Neural crest cell (in vitro differentiated cells): ENCODE measurements around the gene LHB. TPM values are rescaled to one million over a fixed set of nuclear protein-coding genes. Genes with fewer than 3 reads are reported as not detected.
"Not testable (repeated sequence)": the region's sequence is repeated elsewhere in the genome, so short reads cannot be mapped to it uniquely, and the experiment has no call there.

ENCODE experiments used
- DNase-seq: peaks from one replicate; pipeline ENCODE4 v3.0.0; 2021; ENCODE audit warnings: low read depth, mixed read lengths, low spot score
- H3K27ac Mint-ChIP-seq: one replicate; pipeline ENCODE4 v1.8.0; 2021; ENCODE audit warnings: mild to moderate bottlenecking, mixed read lengths; ENCODE audit not compliant: unreplicated experiment
- H3K27me3 Mint-ChIP-seq: 2 replicates; pipeline ENCODE4 v1.8.0; 2021; ENCODE audit warnings: low read depth, mild to moderate bottlenecking, mixed read lengths
- H3K36me3 Mint-ChIP-seq: 2 replicates; pipeline ENCODE4 v1.8.0; 2021; ENCODE audit warnings: low read depth, mild to moderate bottlenecking, mixed read lengths
- H3K4me1 Mint-ChIP-seq: 2 replicates; pipeline ENCODE4 v1.8.0; 2021; ENCODE audit warnings: mixed read lengths
- H3K4me3 Mint-ChIP-seq: one replicate; pipeline ENCODE4 v1.8.0; 2021; ENCODE audit warnings: mild to moderate bottlenecking, mixed read lengths
- H3K9me3 Mint-ChIP-seq: 2 replicates; pipeline ENCODE4 v1.8.0; 2021; ENCODE audit warnings: mixed read lengths
- CTCF ChIP-seq: fragments of 200-600 bp; sonication (generic); conservative IDR thresholded peaks from 2 replicates; pipeline ENCODE4 v1.5.0; 2021; ENCODE audit warnings: antibody characterized with exemption, mild to moderate bottlenecking
- total RNA-seq: library from RNA; stranded (reverse); gene quantifications from 2 replicates; pipeline ENCODE4 v1.2.1, GENCODE V29; 2021

The LHB gene
- total RNA-seq, 1 donor from 2014 or later: not detected

GRCh38 chr19:49036815-49037214 lies 19.9 kb upstream of the LHB start, which contains the start of gene CGB1:
Gene CGB1, minus strand, starts transcription at chr19:49036895. Its CDS starts 184 bp downstream, at chr19:49036711.
- H3K9me3 Mint-ChIP-seq, DNase-seq, H3K4me1 Mint-ChIP-seq, H3K36me3 Mint-ChIP-seq, H3K4me3 Mint-ChIP-seq, H3K27ac Mint-ChIP-seq, H3K27me3 Mint-ChIP-seq: not testable (repeated sequence)
- TF ChIP-seq CTCF: peak; percentile 54

- not testable (repeated sequence) for H3K27me3 Mint-ChIP-seq, DNase-seq, H3K9me3 Mint-ChIP-seq, H3K36me3 Mint-ChIP-seq, H3K4me3 Mint-ChIP-seq, H3K4me1 Mint-ChIP-seq, H3K27ac Mint-ChIP-seq
- TF ChIP-seq CTCF: peak; percentile 54
Measured at GRCh38 chr19:49031642-49032301, 14.9 kb upstream of the LHB start, which contains the start of gene CGB2. Gene CGB2, plus strand, starts transcription at chr19:49031890. Its CDS starts 206 bp downstream, at chr19:49032096.

DNA sequence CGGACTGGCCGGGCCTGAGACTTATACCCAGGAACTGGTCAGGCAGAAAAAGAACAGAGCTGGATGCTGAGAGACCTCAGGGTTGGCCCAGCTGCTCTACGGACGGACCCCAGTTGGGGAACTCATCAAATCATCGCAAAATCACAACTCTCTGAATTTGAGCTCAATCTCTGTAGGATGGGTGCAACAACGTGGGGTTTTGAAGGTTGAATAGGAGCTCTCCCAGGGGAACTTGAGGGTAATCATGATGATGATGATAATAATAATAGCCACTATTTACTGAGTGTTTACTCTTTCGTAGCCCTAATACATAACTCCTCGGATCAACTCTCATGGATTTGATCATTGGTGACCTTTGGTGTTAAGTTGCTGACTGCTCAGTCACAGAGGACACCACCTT lies 13.4 kb upstream of the LHB start:
- not testable (repeated sequence) for H3K4me1 Mint-ChIP-seq, DNase-seq, H3K27ac Mint-ChIP-seq, H3K27me3 Mint-ChIP-seq, H3K4me3 Mint-ChIP-seq, H3K36me3 Mint-ChIP-seq, H3K9me3 Mint-ChIP-seq

GRCh38 chr19:49029749-49030148 lies 12.9 kb upstream of the LHB start:
- H3K36me3 Mint-ChIP-seq, H3K9me3 Mint-ChIP-seq, H3K4me3 Mint-ChIP-seq, H3K27ac Mint-ChIP-seq, H3K4me1 Mint-ChIP-seq, H3K27me3 Mint-ChIP-seq, DNase-seq: not testable (repeated sequence)

DNA sequence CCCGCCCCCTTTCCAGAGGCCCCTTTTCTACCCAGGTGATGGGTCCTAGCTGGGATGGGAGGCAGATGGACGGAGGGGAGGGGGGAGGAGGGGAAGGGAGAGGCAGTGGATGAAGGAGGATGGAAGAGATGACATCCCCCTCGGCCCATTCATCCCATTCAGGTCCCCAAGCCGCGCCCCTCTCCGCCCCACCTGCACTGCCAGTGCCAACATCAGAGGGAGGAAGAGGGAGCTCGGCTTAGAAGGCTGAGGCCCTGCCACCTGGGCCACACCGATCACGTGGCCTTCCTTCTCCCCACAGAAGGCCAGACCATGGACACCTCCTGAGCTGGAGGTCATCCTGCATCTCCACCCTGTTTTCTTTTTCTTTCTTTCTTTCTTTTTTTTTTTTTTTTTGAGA lies 11.8 kb upstream of the LHB start:
- not testable (repeated sequence) for H3K27ac Mint-ChIP-seq

GRCh38 chr19:49025599-49025998 lies 8.7 kb upstream of the LHB start:
- H3K27me3 Mint-ChIP-seq: peaks cover 19% of the 10 kb centered on the region
- H3K4me1 Mint-ChIP-seq, H3K9me3 Mint-ChIP-seq, H3K4me3 Mint-ChIP-seq, H3K36me3 Mint-ChIP-seq, DNase-seq, H3K27ac Mint-ChIP-seq: not testable (repeated sequence)

More for the DNA sequence above, 11.8 kb upstream of the LHB start:
- H3K36me3 Mint-ChIP-seq, H3K9me3 Mint-ChIP-seq, H3K4me1 Mint-ChIP-seq, H3K4me3 Mint-ChIP-seq, DNase-seq, H3K27me3 Mint-ChIP-seq: not testable (repeated sequence)

GRCh38 chr19:49025088-49025487 lies 8.2 kb upstream of the LHB start:
- H3K36me3 Mint-ChIP-seq, DNase-seq, H3K9me3 Mint-ChIP-seq, H3K4me3 Mint-ChIP-seq, H3K4me1 Mint-ChIP-seq, H3K27ac Mint-ChIP-seq: not testable (repeated sequence)
- H3K27me3 Mint-ChIP-seq: peaks cover 24% of the 10 kb centered on the region

- peaks cover 33% of the 10 kb centered on the region for H3K27me3 Mint-ChIP-seq
- H3K4me1 Mint-ChIP-seq, H3K27ac Mint-ChIP-seq: not testable (repeated sequence)
Measured at GRCh38 chr19:49024233-49024632, 7.3 kb upstream of the LHB start, which contains the start of gene CGB3. Gene CGB3, minus strand, starts transcription at chr19:49024333. Its CDS starts 362 bp downstream, at chr19:49023971.

More at GRCh38 chr19:49024233-49024632, 7.3 kb upstream of the LHB start, which contains the start of gene CGB3:
- not testable (repeated sequence) for H3K36me3 Mint-ChIP-seq, DNase-seq, H3K4me3 Mint-ChIP-seq, H3K9me3 Mint-ChIP-seq
